Loucy (cell line): ENCODE measurements around the gene TJP2.

ENCODE experiments used
- CTCF ChIP-seq: fragments of 200-600 bp; sonication (generic); conservative IDR thresholded peaks from 2 replicates; pipeline ENCODE4 v1.5.1; 2014; ENCODE audit warnings: mild to moderate bottlenecking, antibody characterized with exemption, low read length
- EZH2phosphoT487 ChIP-seq: fragments of 200-600 bp; IDR thresholded peaks from 2 replicates; pipeline ENCODE4 v1.6.1; 2018; ENCODE audit warnings: antibody characterized with exemption, mild to moderate bottlenecking, moderate library complexity, borderline replicate concordance

- TF ChIP-seq CTCF = no peak
- TF ChIP-seq EZH2phosphoT487 = no peak
These were observed 87.6 kb downstream of the TJP2 start for GRCh38 chr9:69261636-69262035.
